ENCODE results near the gene SDHC. TPM values are rescaled to one million over a fixed set of nuclear protein-coding genes. Genes with fewer than 3 reads are reported as not detected.

The SDHC gene
- total and polyA plus RNA-seq, 2 of the 13 experiments (the other 11 are each of a cell fraction or from before 2014, with no cell fraction given), result 27.1 to 229 TPM

GRCh38 chr1:161314201-161314981, at the start of gene SDHC (continued):
- TF ChIP-seq ARID2 (CRISPR knock-in tag; IDR thresholded peaks at IDR 0.05; ENCODE audit: borderline replicate concordance) (no peak), ATF3 (CRISPR knock-in tag; IDR thresholded peaks at IDR 0.05) (no peak), MBD4 (IDR thresholded peaks at IDR 0.05; ENCODE audit: borderline replicate concordance, low read length) (no peak), GTF3A (CRISPR knock-in tag; conservative IDR thresholded peaks at IDR 0.05) (no peak), HOXA3 (CRISPR knock-in tag; IDR thresholded peaks at IDR 0.05) (peak; percentile 90), ATRX (CRISPR knock-in tag; IDR thresholded peaks at IDR 0.05; ENCODE audit: borderline replicate concordance) (no peak), ZNF646 (CRISPR knock-in tag; IDR thresholded peaks at IDR 0.05) (no peak), ATM (IDR thresholded peaks at IDR 0.05; ENCODE audit: borderline replicate concordance) (no peak), TEF (CRISPR knock-in tag; IDR thresholded peaks at IDR 0.05) (no peak), ZNF382 (CRISPR knock-in tag; IDR thresholded peaks at IDR 0.05; ENCODE audit: borderline replicate concordance) (no peak), MBNL3 (CRISPR knock-in tag; conservative IDR thresholded peaks at IDR 0.05) (no peak), SOX6 (IDR thresholded peaks at IDR 0.05) (no peak), SOX6 (CRISPR knock-in tag; IDR thresholded peaks at IDR 0.05) (peak; percentile 57)
- TF ChIP-seq, protein P1, sequence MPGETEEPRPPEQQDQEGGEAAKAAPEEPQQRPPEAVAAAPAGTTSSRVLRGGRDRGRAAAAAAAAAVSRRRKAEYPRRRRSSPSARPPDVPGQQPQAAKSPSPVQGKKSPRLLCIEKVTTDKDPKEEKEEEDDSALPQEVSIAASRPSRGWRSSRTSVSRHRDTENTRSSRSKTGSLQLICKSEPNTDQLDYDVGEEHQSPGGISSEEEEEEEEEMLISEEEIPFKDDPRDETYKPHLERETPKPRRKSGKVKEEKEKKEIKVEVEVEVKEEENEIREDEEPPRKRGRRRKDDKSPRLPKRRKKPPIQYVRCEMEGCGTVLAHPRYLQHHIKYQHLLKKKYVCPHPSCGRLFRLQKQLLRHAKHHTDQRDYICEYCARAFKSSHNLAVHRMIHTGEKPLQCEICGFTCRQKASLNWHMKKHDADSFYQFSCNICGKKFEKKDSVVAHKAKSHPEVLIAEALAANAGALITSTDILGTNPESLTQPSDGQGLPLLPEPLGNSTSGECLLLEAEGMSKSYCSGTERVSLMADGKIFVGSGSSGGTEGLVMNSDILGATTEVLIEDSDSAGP (CRISPR knock-in tag; IDR thresholded peaks at IDR 0.05; ENCODE audit: borderline replicate concordance), result peak; percentile 73; the same call in 1 of the 2 replicates
- TF ChIP-seq, protein P2, sequence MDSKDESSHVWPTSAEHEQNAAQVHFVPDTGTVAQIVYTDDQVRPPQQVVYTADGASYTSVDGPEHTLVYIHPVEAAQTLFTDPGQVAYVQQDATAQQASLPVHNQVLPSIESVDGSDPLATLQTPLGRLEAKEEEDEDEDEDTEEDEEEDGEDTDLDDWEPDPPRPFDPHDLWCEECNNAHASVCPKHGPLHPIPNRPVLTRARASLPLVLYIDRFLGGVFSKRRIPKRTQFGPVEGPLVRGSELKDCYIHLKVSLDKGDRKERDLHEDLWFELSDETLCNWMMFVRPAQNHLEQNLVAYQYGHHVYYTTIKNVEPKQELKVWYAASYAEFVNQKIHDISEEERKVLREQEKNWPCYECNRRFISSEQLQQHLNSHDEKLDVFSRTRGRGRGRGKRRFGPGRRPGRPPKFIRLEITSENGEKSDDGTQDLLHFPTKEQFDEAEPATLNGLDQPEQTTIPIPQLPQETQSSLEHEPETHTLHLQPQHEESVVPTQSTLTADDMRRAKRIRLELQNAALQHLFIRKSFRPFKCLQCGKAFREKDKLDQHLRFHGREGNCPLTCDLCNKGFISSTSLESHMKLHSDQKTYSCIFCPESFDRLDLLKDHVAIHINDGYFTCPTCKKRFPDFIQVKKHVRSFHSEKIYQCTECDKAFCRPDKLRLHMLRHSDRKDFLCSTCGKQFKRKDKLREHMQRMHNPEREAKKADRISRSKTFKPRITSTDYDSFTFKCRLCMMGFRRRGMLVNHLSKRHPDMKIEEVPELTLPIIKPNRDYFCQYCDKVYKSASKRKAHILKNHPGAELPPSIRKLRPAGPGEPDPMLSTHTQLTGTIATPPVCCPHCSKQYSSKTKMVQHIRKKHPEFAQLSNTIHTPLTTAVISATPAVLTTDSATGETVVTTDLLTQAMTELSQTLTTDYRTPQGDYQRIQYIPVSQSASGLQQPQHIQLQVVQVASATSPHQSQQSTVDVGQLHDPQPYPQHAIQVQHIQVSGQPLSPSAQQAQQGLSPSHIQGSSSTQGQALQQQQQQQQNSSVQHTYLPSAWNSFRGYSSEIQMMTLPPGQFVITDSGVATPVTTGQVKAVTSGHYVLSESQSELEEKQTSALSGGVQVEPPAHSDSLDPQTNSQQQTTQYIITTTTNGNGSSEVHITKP (CRISPR knock-in tag; IDR thresholded peaks at IDR 0.05; ENCODE audit: low read depth), result 0 out of 2 replicates have a peak, but pooled peaks have one; percentile 35
